Jurkat, Clone E6-1 (cell line): ENCODE measurements around the gene FRMD5.
"Not testable (repeated sequence)": the region's sequence is repeated elsewhere in the genome, so short reads cannot be mapped to it uniquely, and the experiment has no call there.

Experiments used
- DNase-seq: peaks from one replicate; pipeline ENCODE4 v3.0.0-alpha.2; 2011; ENCODE audit warnings: low read depth, low spot score
- H3K4me3 ChIP-seq: 2 replicates; pipeline ENCODE4 v1.5.1; 2011; ENCODE audit warnings: mild to moderate bottlenecking, low read length, control low read depth, moderate library complexity

The FRMD5 gene

GRCh38 chr15:44058126-44058525, 136.9 kb downstream of the FRMD5 start:
- H3K4me3 ChIP-seq, result no peak overlapping the region
- DNase-seq, result no peak

GRCh38 chr15:44045661-44046060, 149.4 kb downstream of the FRMD5 start:
- H3K4me3 ChIP-seq, result no peak overlapping the region
- DNase-seq, result no peak

GRCh38 chr15:44045217-44045616, 149.9 kb downstream of the FRMD5 start:
- no peak for DNase-seq
- H3K4me3 ChIP-seq, result no peak overlapping the region

- DNase-seq, result peak; percentile 7
These were observed 156.3 kb downstream of the FRMD5 start for GRCh38 chr15:44038755-44039191.

GRCh38 chr15:44035781-44036699, 159.0 kb downstream of the FRMD5 start:
- no peak overlapping the region for H3K4me3 ChIP-seq
- DNase-seq, result no peak

More at GRCh38 chr15:44038755-44039191, 156.3 kb downstream of the FRMD5 start:
- H3K4me3 ChIP-seq, result no peak overlapping the region

- DNase-seq, result no peak
- no peak overlapping the region for H3K4me3 ChIP-seq
These were observed 160.0 kb downstream of the FRMD5 start for GRCh38 chr15:44034933-44035624.

GRCh38 chr15:44034334-44034733, 160.7 kb downstream of the FRMD5 start:
- DNase-seq, result no peak
- no peak overlapping the region for H3K4me3 ChIP-seq

GRCh38 chr15:44033894-44034293, 161.2 kb downstream of the FRMD5 start:
- no peak for DNase-seq
- H3K4me3 ChIP-seq, result no peak overlapping the region

GRCh38 chr15:44032820-44033219, 162.3 kb downstream of the FRMD5 start:
- H3K4me3 ChIP-seq, DNase-seq: not testable (repeated sequence)

- no peak for DNase-seq
These were observed 165.0 kb downstream of the FRMD5 start for GRCh38 chr15:44029940-44030568.

GRCh38 chr15:44029003-44029402, 166.1 kb downstream of the FRMD5 start:
- DNase-seq, result no peak
- no peak overlapping the region for H3K4me3 ChIP-seq

More at GRCh38 chr15:44029940-44030568, 165.0 kb downstream of the FRMD5 start:
- H3K4me3 ChIP-seq, result no peak overlapping the region

GRCh38 chr15:44028349-44028748, 166.7 kb downstream of the FRMD5 start:
- no peak for DNase-seq

GRCh38 chr15:44024155-44024554, 170.9 kb downstream of the FRMD5 start:
- no peak overlapping the region for H3K4me3 ChIP-seq
- no peak for DNase-seq

More at GRCh38 chr15:44028349-44028748, 166.7 kb downstream of the FRMD5 start:
- no peak overlapping the region for H3K4me3 ChIP-seq

GRCh38 chr15:44023176-44023575, 171.9 kb downstream of the FRMD5 start:
- no peak for DNase-seq
- no peak overlapping the region for H3K4me3 ChIP-seq

GRCh38 chr15:44018151-44018550, 176.9 kb downstream of the FRMD5 start:
- no peak for DNase-seq
- no peak overlapping the region for H3K4me3 ChIP-seq

GRCh38 chr15:44015545-44016305, 179.3 kb downstream of the FRMD5 start:
- no peak overlapping the region for H3K4me3 ChIP-seq
- DNase-seq, result no peak

GRCh38 chr15:44011238-44011854, 183.7 kb downstream of the FRMD5 start:
- no peak for DNase-seq
- no peak overlapping the region for H3K4me3 ChIP-seq

- H3K4me3 ChIP-seq, result no peak overlapping the region
- no peak for DNase-seq
These were observed 185.0 kb downstream of the FRMD5 start for GRCh38 chr15:44010089-44010488.

- no peak overlapping the region for H3K4me3 ChIP-seq
- no peak for DNase-seq
These were observed 186.0 kb downstream of the FRMD5 start for GRCh38 chr15:44009038-44009437.
